ENCODE results near the gene SLC4A4.

- no peak for TF ChIP-seq POLR2A (IDR thresholded peaks at IDR 0.05)
- TF ChIP-seq, protein P1, sequence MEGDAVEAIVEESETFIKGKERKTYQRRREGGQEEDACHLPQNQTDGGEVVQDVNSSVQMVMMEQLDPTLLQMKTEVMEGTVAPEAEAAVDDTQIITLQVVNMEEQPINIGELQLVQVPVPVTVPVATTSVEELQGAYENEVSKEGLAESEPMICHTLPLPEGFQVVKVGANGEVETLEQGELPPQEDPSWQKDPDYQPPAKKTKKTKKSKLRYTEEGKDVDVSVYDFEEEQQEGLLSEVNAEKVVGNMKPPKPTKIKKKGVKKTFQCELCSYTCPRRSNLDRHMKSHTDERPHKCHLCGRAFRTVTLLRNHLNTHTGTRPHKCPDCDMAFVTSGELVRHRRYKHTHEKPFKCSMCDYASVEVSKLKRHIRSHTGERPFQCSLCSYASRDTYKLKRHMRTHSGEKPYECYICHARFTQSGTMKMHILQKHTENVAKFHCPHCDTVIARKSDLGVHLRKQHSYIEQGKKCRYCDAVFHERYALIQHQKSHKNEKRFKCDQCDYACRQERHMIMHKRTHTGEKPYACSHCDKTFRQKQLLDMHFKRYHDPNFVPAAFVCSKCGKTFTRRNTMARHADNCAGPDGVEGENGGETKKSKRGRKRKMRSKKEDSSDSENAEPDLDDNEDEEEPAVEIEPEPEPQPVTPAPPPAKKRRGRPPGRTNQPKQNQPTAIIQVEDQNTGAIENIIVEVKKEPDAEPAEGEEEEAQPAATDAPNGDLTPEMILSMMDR (IDR thresholded peaks at IDR 0.05 in 4 of 5, conservative IDR thresholded peaks at IDR 0.05 in 1 of 5): no peak
Observed at GRCh38 chr4:71469541-71469940, 130.7 kb downstream of the SLC4A4 start.

Measured in gastrocnemius medialis (tissue), 4 donors.